ENCODE results near the gene CILP. TPM values are rescaled to one million over a fixed set of nuclear protein-coding genes. Genes with fewer than 3 reads are reported as not detected.
A peak's percentile ranks its signal among the peaks of the same experiment; 100 is the strongest.

The CILP gene
- total and polyA plus RNA-seq, 2 experiments from 2014 or later = 0.03 TPM; not detected in 1

DNA sequence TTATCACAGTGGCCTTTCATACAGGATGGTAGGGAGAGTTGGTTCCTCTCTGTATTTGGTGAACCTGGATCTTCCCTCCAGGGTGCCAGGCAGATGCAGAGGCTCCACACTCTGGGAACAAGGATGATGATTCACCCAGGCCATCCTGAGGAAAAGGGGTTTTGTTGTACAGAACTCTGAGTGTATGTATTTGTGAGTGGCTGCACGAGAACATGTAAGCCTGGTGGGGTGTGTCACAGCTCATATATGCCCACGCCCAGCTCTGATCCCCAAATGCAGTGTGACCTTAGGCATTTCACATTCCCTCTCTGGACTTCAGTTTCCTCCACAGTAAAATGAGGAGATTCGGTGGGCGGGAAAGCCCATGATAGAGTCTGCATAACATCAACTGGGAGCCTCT is 11.6 kb upstream of the CILP start (continued):
- TF ChIP-seq, protein P1, sequence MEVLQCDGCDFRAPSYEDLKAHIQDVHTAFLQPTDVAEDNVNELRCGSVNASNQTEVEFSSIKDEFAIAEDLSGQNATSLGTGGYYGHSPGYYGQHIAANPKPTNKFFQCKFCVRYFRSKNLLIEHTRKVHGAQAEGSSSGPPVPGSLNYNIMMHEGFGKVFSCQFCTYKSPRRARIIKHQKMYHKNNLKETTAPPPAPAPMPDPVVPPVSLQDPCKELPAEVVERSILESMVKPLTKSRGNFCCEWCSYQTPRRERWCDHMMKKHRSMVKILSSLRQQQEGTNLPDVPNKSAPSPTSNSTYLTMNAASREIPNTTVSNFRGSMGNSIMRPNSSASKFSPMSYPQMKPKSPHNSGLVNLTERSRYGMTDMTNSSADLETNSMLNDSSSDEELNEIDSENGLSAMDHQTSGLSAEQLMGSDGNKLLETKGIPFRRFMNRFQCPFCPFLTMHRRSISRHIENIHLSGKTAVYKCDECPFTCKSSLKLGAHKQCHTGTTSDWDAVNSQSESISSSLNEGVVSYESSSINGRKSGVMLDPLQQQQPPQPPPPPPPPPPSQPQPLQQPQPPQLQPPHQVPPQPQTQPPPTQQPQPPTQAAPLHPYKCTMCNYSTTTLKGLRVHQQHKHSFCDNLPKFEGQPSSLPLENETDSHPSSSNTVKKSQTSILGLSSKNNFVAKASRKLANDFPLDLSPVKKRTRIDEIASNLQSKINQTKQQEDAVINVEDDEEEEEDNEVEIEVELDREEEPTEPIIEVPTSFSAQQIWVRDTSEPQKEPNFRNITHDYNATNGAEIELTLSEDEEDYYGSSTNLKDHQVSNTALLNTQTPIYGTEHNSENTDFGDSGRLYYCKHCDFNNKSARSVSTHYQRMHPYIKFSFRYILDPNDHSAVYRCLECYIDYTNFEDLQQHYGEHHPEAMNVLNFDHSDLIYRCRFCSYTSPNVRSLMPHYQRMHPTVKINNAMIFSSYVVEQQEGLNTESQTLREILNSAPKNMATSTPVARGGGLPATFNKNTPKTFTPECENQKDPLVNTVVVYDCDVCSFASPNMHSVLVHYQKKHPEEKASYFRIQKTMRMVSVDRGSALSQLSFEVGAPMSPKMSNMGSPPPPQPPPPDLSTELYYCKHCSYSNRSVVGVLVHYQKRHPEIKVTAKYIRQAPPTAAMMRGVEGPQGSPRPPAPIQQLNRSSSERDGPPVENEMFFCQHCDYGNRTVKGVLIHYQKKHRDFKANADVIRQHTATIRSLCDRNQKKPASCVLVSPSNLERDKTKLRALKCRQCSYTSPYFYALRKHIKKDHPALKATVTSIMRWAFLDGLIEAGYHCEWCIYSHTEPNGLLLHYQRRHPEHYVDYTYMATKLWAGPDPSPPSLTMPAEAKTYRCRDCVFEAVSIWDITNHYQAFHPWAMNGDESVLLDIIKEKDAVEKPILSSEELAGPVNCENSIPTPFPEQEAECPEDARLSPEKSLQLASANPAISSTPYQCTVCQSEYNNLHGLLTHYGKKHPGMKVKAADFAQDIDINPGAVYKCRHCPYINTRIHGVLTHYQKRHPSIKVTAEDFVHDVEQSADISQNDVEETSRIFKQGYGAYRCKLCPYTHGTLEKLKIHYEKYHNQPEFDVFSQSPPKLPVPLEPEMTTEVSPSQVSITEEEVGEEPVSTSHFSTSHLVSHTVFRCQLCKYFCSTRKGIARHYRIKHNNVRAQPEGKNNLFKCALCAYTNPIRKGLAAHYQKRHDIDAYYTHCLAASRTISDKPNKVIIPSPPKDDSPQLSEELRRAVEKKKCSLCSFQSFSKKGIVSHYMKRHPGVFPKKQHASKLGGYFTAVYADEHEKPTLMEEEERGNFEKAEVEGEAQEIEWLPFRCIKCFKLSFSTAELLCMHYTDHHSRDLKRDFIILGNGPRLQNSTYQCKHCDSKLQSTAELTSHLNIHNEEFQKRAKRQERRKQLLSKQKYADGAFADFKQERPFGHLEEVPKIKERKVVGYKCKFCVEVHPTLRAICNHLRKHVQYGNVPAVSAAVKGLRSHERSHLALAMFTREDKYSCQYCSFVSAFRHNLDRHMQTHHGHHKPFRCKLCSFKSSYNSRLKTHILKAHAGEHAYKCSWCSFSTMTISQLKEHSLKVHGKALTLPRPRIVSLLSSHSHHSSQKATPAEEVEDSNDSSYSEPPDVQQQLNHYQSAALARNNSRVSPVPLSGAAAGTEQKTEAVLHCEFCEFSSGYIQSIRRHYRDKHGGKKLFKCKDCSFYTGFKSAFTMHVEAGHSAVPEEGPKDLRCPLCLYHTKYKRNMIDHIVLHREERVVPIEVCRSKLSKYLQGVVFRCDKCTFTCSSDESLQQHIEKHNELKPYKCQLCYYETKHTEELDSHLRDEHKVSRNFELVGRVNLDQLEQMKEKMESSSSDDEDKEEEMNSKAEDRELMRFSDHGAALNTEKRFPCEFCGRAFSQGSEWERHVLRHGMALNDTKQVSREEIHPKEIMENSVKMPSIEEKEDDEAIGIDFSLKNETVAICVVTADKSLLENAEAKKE (CRISPR knock-in tag; IDR thresholded peaks at IDR 0.05) = no peak
- TF ChIP-seq CREB1 (CRISPR knock-in tag; IDR thresholded peaks at IDR 0.05; ENCODE audit: low read depth) (no peak), EZH2 (IDR thresholded peaks at IDR 0.05; ENCODE audit: low read depth, unreplicated experiment) (no peak)
- TF ChIP-seq, protein P2, sequence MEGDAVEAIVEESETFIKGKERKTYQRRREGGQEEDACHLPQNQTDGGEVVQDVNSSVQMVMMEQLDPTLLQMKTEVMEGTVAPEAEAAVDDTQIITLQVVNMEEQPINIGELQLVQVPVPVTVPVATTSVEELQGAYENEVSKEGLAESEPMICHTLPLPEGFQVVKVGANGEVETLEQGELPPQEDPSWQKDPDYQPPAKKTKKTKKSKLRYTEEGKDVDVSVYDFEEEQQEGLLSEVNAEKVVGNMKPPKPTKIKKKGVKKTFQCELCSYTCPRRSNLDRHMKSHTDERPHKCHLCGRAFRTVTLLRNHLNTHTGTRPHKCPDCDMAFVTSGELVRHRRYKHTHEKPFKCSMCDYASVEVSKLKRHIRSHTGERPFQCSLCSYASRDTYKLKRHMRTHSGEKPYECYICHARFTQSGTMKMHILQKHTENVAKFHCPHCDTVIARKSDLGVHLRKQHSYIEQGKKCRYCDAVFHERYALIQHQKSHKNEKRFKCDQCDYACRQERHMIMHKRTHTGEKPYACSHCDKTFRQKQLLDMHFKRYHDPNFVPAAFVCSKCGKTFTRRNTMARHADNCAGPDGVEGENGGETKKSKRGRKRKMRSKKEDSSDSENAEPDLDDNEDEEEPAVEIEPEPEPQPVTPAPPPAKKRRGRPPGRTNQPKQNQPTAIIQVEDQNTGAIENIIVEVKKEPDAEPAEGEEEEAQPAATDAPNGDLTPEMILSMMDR (conservative IDR thresholded peaks at IDR 0.05; ENCODE audit: low read depth in 2 of 2) = no peak

DNA sequence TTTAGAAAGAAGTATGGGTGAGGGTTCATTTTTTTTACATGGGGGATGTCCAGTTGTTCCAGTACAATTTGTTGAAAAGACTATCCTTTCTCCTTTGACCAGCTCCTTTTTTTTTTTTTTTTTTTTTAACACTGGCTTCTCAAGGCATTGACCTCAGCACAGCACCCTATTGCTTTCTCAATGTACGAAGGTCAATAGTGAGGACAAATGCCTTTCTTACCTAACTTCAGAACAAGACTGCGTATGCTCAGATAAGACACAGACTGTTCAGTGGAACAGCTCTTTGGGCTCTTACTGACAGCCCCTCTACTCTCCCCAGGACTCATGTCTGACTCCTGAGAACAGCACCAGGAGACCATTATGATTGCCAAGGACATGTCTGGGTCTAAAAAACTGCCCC is 10.4 kb upstream of the CILP start:
- no peaks in the 10 kb centered on the region for H3K9me3 Mint-ChIP-seq
- H3K27me3 Mint-ChIP-seq (ENCODE audit: insufficient read depth, low read depth, poor library complexity) = peaks cover 1% of the 10 kb centered on the region
- peaks cover 2% of the 10 kb centered on the region; the same call in 2 of the 3 replicates for H3K4me1 Mint-ChIP-seq
- 0 out of 2 replicates have a peak overlapping the region, but pooled peaks have one; percentile 38 for H2AFZ ChIP-seq
- DNase-seq (ENCODE audit: low spot score) (no peak), ATAC-seq (no peak)
- no peaks in the 10 kb centered on the region for H3K36me3 ChIP-seq (ENCODE audit: insufficient read depth)
- no peak overlapping the region for H3K27ac ChIP-seq (ENCODE audit: low read depth)
- no peak overlapping the region for H3K4me3 ChIP-seq
- H3K79me2 ChIP-seq (replicated peaks; ENCODE audit: insufficient read depth) = no peaks in the 10 kb centered on the region
- H3K4me2 ChIP-seq = no peak overlapping the region
- H3K9me2 ChIP-seq (ENCODE audit: insufficient read depth) = peaks cover 5% of the 10 kb centered on the region; the same call in 1 of the 2 replicates
- no peaks in the 10 kb centered on the region for H3F3A ChIP-seq (replicated peaks; ENCODE audit: low read depth)
- no peaks in the 10 kb centered on the region for H3K36me3 Mint-ChIP-seq (ENCODE audit: low read depth)
- no peak overlapping the region for H3K4me3 Mint-ChIP-seq
- H4K20me1 ChIP-seq (replicated peaks; ENCODE audit: insufficient read depth) = no peaks in the 10 kb centered on the region
- H3K4me1 ChIP-seq (ENCODE audit: insufficient read depth) = no peaks in the 10 kb centered on the region; the same call in 1 of the 2 replicates
- peak overlapping the region; percentile 30; the same call in 1 of the 2 replicates for H3K27ac Mint-ChIP-seq
- H3K27me3 ChIP-seq (ENCODE audit: insufficient read depth) = no peaks in the 10 kb centered on the region
- TF ChIP-seq, protein P3, sequence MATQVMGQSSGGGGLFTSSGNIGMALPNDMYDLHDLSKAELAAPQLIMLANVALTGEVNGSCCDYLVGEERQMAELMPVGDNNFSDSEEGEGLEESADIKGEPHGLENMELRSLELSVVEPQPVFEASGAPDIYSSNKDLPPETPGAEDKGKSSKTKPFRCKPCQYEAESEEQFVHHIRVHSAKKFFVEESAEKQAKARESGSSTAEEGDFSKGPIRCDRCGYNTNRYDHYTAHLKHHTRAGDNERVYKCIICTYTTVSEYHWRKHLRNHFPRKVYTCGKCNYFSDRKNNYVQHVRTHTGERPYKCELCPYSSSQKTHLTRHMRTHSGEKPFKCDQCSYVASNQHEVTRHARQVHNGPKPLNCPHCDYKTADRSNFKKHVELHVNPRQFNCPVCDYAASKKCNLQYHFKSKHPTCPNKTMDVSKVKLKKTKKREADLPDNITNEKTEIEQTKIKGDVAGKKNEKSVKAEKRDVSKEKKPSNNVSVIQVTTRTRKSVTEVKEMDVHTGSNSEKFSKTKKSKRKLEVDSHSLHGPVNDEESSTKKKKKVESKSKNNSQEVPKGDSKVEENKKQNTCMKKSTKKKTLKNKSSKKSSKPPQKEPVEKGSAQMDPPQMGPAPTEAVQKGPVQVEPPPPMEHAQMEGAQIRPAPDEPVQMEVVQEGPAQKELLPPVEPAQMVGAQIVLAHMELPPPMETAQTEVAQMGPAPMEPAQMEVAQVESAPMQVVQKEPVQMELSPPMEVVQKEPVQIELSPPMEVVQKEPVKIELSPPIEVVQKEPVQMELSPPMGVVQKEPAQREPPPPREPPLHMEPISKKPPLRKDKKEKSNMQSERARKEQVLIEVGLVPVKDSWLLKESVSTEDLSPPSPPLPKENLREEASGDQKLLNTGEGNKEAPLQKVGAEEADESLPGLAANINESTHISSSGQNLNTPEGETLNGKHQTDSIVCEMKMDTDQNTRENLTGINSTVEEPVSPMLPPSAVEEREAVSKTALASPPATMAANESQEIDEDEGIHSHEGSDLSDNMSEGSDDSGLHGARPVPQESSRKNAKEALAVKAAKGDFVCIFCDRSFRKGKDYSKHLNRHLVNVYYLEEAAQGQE (IDR thresholded peaks at IDR 0.05; ENCODE audit: unreplicated experiment) = no peak
- TF ChIP-seq, protein P2 (conservative IDR thresholded peaks at IDR 0.05; ENCODE audit: low read depth in 2 of 2) = no peak
